GM20431 (cell line): ENCODE data around the gene ZNF697.
"Not testable (repeated sequence)": the region's sequence is repeated elsewhere in the genome, so short reads cannot be mapped to it uniquely, and the experiment has no call there.

Source experiments
- in situ Hi-C: fragments of 300-500 bp; cut with MseI, MboI; formaldehyde crosslinking; loops from one replicate; pipeline ENCODE4 v1.15.0; 2020; ENCODE audit warnings: low sequenced_read_pairs; ENCODE audit not compliant: unreplicated experiment

The ZNF697 gene

GRCh38 chr1:119647734-119648619 lies at the start of gene ZNF697:
TSS of gene ZNF697 (minus strand) at chr1:119648266. CDS start at chr1:119626100, 22,166 bp downstream.
- in situ Hi-C loops: no loop called here

GRCh38 chr1:119697598-119697997 lies 49.5 kb upstream of the ZNF697 start:
- in situ Hi-C loops: no loop called here

- in situ Hi-C loops: not testable (repeated sequence)
These were observed 48.8 kb upstream of the ZNF697 start for GRCh38 chr1:119696863-119697262.

DNA sequence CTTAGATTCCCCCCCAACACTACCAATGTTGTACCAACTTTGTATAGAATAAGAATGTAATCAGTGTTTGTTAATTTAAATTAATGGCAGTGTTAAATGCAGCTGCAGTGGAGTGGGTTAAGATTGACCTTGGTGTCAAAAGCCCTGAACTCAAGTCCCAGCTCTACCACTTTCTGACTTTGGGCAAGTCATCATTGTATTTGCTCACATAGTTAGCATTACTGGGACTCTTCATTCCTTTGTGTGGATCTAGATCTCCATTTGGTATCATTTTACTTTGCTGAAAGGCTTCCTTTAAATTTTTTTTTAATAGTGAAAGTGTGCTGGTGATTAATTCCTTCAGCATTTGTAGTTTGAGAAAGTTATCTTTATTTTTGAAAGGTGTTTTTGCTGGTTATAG lies 41.4 kb upstream of the ZNF697 start:
- in situ Hi-C loops: no loop called here

- in situ Hi-C loops: no loop called here
These were observed 40.7 kb upstream of the ZNF697 start for GRCh38 chr1:119688810-119689209.

GRCh38 chr1:119687434-119688079 lies 39.5 kb upstream of the ZNF697 start:
- in situ Hi-C loops: no loop called here

DNA sequence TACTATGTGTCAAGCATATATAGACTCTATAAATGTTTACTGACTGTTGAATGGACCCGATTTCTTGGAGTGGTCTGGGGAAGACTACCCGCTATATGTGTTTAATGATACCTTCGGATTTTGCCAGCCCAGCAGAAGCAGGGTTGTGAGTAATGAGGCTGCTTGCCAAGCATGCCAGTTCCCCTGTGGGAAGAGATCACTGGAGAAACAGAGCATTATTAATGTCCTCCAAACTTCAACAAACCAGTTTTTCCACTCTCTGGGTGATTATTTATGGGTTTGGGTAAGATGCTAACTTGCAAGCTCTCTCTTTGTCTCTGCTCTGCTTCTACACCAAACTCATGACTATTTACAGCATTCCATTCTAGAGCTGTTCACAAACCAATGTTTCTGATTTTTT lies 38.6 kb upstream of the ZNF697 start:
- in situ Hi-C loops: no loop called here

DNA sequence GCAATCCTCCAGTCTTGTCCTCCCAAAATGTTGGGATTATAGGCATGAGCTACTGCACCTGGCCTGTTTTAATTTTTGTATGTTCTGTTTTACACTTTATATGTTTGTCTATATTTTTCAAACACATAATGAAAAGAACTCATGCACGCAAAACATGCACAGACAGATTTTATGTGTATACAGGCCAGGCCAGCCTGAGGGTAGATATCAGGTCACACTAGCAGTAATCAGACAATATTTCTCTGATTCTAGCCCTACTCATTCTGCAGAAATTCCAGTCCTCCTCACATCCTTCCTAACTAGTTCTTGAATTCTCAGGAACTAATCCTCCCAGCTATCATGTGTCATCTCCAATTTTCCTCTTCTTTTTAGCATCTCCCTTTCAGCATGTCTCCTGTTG lies 35.8 kb upstream of the ZNF697 start:
- in situ Hi-C loops: no loop called here

- in situ Hi-C loops: no loop called here
These were observed 34.1 kb upstream of the ZNF697 start for GRCh38 chr1:119682141-119682540.

DNA sequence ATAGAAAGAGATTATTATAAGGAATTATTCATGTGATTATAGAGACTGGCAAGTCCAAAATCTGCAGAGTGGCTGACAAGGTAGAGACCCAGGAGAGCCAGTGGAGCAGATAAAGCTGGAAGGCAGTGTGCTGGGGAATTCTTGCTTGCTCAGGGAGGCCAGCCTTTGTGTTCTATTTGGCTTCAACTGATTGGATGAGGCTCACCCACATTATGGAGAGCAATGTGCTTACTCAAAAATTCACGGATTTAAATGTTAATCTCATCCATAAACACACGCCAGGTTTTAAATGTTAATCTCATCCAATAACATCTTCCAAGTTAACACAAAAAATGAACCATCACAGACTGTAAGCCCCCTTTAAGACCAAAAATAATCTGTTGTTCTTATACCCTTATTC lies 33.5 kb upstream of the ZNF697 start:
- in situ Hi-C loops: no loop called here

GRCh38 chr1:119680723-119681122 lies 32.7 kb upstream of the ZNF697 start:
- in situ Hi-C loops: no loop called here

- in situ Hi-C loops: no loop called here
These were observed 32.1 kb upstream of the ZNF697 start for GRCh38 chr1:119680193-119680592.

GRCh38 chr1:119679223-119679622 lies 31.2 kb upstream of the ZNF697 start:
- in situ Hi-C loops: loop anchor here (5.0 kb wide), 1 partner anchor 77 kb away; no protein-coding TSS in a partner anchor

DNA sequence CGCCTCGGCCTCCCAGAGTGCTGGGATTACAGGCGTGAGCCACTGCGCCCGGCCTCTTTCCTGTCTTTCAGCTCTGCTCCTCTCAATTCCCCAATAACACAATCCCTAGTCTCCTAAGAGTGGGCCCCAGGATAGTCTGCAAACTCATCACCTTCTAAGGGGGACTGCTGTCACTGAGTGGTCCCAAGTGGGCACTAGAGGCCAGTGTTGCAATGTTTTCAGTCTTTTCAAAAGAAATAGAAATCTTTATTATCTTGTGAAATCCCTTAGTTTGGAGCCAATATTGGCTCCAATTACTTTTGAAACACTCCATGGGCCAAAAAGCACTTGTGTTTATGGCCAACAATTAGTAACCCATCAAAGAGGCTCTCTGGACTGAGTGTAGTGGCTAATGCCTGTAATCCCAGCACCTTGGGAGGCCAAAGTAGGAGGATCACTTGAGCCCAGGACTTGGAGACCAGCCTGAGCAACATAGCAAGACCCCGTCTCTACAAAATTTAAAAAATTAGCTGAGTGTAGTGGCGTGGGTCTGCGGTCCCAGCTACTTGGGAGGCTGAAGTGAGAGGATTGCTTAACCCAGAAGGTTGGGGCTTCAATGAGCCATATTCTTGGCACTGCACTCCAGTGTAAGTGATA lies 28.6 kb upstream of the ZNF697 start:
- in situ Hi-C loops: loop anchor here (5.0 kb wide), 1 partner anchor 74 kb away; no protein-coding TSS in a partner anchor

- in situ Hi-C loops: loop anchor here (5.0 kb wide), 1 partner anchor 73 kb away; no protein-coding TSS in a partner anchor
These were observed 27.6 kb upstream of the ZNF697 start for GRCh38 chr1:119675349-119676345.

DNA sequence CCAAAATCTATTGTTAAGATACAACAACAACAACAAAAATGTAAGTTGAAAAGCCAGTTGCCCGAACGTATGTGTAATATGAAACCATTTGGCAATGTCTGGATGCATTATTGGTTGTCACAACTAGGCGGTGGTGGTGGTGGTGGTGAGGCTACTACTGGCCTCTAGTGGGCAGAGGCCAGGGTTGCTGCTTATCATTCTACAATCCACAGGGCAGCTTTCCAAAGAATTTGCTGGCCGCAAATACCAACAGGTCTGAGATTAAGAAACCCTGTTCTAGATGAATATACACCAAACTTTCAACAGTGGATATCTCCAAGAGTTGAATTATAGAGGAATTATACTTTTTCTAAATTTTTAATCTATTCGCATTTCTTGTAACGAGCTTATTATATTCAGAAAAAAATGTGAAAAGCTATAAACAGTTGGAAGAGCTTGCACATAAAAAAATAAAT lies 26.8 kb upstream of the ZNF697 start:
- in situ Hi-C loops: loop anchor here (5.0 kb wide), 1 partner anchor 73 kb away; no protein-coding TSS in a partner anchor

DNA sequence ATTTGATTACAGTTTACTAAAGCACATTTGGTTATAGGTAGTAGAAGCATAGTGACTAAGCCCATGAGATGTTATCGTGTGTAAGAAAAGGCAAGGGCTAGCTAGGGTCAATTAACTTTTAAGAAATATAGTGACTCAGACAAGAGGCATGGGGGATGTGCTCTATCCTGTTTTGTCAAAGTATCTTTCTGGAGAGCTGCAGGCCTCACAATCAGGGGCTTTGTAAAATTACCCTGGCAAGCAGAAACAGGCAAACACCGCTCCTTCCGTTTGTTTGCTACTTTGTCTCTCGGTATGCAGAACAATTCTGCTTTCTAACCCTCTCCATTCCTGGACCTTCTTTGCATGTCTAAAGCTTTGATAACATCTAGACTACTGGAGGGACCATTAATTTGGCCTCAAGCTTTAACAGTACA lies 26.1 kb upstream of the ZNF697 start:
- in situ Hi-C loops: no loop called here

DNA sequence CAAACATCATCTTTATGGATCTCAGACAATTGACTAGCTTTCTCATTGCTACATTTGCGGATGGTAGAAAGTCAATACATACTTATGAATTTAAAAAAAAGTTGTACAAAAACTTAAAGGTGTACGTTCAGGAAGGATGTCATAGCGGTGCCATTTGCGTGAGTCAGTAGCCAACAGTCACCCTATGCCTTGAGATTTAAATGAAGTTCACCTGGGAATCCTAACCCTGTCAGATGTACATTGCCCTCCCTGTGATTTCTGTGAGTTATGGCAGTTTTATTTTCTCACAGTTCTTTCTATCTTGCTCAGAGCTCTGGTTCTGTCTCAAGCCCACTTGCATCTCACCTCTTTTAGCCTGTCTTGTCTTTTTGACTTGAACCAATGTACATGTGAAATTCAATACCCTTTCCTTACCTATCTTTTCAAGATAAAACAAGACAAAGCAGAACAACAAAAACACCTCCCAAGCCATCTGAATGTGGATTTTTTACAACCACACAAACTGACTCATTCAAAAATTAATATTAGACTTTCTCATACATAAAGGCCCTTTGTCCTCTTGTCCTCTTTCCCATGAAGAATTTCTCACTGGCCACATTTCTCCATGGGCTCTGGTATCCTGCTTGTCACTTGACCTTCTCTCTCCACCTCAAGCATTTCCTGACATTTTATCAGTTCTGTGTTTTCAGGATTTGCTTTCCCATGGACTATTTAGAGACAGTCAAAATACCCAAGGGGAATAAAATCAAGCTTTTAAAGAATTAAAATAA lies 25.3 kb upstream of the ZNF697 start:
- in situ Hi-C loops: no loop called here

GRCh38 chr1:119670898-119671297 lies 22.8 kb upstream of the ZNF697 start:
- in situ Hi-C loops: no loop called here
